H1 (cell line): ENCODE measurements around the gene NPFF. TPM values are rescaled to one million over a fixed set of nuclear protein-coding genes. Genes with fewer than 3 reads are reported as not detected.

Experiments
- E2F6 ChIP-seq: IDR thresholded peaks from 2 replicates; pipeline ENCODE4 v1.6.1; 2012; ENCODE audit warnings: inconsistent platforms
- EGR1 ChIP-seq: IDR thresholded peaks from 2 replicates; pipeline ENCODE4 v1.6.1; 2011; ENCODE audit warnings: low read depth, low read length, borderline replicate concordance
- polyA plus RNA-seq, 7 experiments: library from polyadenylated mRNA; depleted of rRNA in 3 of 7; stranded (reverse) in 5 of 7; unstranded in 2 of 7; fragments of >200 nt in 5 of 7; fragments of 200-250 nt in 2 of 7; gene quantifications; 1 replicate in 5 of 7; 2 replicates in 1 of 7; 4 replicates in 1 of 7; pipeline versions ENCODE4 v1.2.1 to v1.2.3, GENCODE V29; 2011 to 2013; ENCODE audit warnings: missing spikeins in 2 of 7, mixed read lengths in 2 of 7
- total RNA-seq: library from RNA; stranded (reverse); fragmentation: NEBNext Ultra II Directional; extraction: Animal tissue kit (Norgen Biotek cat#: 25700); gene quantifications from 2 replicates; pipeline ENCODE4 v1.2.1, GENCODE V29; 2021

The NPFF gene
- total and polyA plus RNA-seq, 2 of the 8 experiments (the other 6 are each of a cell fraction or from before 2014, with no cell fraction given): not detected

GRCh38 chr12:53483979-53484377, 23.3 kb downstream of the NPFF start (continued):
- no peak for TF ChIP-seq E2F6
- no peak for TF ChIP-seq EGR1
